NCI-H524 (cell line): ENCODE measurements around the gene GSDME.
"Not testable (repeated sequence)": the region's sequence is repeated elsewhere in the genome, so short reads cannot be mapped to it uniquely, and the experiment has no call there.

Experiments used
- DNase-seq, 2 experiments: peaks; one replicate each; lab custom pipeline; 2025; lab: John Stamatoyannopoulos, UW

Gene GSDME

DNA sequence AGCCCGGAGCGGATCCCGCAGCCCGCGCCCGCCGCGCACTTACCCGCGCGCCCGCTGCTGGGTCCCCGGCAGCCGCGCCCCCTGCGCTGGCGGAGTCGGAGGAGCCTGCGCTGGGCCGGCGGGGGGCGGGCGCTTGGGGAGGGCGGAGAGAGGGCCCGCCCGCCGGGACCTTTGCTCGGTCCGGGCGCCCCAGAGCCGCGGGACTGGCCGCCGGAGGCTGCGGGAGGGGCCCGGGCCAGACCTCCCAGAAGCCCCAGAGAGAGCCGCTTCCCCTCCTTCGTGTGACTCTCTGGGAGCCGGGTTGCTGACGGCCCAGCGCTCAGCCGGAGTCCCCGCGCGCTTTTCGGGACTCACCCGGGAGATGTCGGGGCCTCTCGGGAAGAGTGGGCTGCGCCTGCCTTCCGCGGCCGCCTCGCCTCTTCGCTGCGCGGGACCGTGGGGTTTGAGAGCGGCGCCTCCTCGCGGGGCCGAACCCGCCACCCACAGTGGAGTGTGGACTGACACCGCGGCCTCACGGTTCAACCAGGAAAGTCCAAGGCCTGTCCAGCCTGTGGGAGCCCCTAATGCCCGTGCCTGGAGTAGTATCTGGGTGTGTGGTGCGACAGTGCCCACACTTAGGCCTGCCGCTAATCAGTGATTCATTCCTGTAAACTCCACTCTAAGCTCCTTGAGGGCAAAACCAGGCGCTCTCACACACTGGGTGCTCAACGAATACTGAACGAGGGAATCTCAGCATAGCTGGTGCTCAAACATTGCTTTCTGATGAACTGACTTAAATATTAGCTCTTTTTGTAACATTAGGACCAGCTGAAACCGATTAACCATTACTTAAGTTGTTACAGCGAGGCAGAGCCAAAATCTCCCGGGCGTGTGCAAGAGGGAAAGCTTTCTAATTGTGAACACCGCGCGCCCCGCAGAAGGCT is at the start of gene GSDME:
Gene GSDME (minus strand): TSS at position 112 of the 923 bp plus-strand sequence. CDS start 7,690 bp downstream, outside the sequence.
- peak; percentile 15 to 43 for DNase-seq

- no peak for DNase-seq
Observed at GRCh38 chr7:24802300-24802699, 45.0 kb upstream of the GSDME start.

DNA sequence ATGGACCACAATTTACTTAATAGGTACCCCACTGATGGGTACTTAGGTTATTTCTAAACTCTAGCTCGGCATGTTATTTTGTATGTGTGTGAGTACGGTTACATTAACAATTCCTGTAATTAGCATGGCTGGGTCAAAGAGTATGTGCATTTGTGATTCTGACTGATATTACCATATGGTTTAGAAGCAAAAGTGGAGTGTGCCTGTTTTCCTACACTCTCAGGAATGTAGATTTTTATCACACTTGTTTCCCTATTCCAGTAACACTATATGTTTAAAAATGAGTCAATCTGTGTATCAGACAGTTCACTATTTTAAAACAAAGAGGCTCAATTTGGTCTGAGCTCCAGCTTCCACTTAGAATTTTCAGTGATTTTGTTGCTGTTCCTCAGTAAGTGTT is 44.6 kb upstream of the GSDME start:
- DNase-seq: no peak

DNA sequence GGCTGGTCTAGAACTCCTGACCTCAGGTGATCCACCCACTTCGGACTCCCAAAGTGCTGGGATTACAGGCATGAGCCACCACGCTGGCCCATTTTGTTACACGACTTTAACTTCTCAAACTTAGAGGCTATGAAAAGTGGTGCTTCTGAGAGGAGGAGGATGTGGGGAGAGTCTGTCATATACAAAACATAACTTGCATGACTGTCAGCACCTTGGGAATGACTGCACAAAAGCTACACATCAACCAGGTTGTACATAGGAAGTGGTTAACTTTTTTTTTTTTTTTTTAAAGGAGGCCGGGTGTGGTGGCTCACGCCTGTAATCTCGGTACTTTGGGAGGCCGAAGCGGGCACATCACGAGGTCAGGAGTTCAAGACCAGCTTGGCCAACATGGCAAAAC is 43.4 kb upstream of the GSDME start:
- DNase-seq: no peak

- no peak for DNase-seq
Observed at GRCh38 chr7:24800073-24800472, 42.8 kb upstream of the GSDME start.

DNA sequence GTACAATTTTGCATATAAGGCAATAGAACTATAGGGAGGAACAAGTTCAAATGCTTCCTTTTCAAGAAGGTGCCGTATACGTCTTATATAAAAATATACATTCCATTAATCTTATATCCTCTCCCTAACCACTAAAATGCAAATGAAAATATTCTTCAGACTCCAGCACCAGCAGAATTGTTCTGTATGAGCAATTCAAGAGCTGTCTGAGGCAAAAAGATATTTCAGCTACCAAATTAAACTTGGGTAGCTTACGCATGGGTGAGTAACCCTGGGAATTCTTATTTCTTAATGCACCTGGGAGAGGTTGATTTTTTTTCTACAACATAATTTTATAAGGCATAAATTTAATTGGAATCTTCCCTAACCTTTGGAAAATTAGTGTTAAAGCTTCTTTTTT is 42.2 kb upstream of the GSDME start:
- DNase-seq: no peak

- no peak for DNase-seq
Observed at GRCh38 chr7:24798261-24798660, 41.0 kb upstream of the GSDME start.

GRCh38 chr7:24797270-24797669 is 40.0 kb upstream of the GSDME start:
- DNase-seq: no peak

DNA sequence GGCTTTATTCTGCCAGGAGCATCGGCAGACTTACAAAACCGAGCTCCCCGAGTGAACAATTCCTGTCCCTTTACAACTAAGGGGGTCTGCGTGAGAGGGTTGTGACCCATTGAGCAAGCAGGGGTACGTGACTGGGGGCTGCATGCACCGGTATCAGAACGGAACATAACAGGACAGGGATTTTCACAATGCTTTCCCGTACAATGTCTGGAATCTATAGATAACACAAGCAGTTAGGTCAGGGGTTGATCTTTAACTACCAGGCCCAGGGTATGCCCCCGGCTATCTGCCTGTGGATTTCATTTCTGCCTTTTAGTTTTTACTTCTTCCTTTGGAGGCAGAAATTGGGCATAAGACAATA is 38.1 kb upstream of the GSDME start:
- no peak for DNase-seq

DNA sequence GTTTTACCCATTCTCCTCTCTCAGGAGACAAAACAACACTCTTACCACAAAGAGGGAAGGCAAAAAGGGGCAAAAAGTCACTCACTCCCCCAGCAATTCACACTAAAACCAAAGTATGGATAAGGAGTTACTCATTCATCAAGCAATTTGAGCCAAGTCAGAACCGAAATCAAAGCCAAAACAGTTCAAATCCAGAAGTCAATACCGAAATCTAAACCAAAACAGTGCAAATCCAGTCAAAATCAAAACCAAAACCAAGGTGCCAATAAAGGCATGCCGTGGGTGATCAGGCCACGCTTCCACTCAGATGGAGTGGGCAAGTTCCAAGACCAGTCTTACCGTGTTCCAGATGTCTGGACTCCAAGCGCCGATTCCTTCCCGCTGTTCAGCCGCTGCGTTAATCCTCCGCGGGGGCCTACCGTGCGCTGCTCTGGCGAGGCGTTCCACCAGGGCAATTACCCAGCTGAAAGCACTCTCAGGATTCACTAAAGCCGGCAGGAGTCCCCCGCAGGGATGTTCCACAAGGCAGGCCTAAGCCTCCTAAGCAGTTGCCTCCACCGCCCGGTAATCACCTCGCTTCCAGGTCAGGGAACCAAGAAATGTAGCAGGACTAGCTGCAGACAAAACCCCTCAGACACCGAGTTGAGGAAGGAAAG is 37.6 kb upstream of the GSDME start:
- DNase-seq: not testable (repeated sequence)

DNA sequence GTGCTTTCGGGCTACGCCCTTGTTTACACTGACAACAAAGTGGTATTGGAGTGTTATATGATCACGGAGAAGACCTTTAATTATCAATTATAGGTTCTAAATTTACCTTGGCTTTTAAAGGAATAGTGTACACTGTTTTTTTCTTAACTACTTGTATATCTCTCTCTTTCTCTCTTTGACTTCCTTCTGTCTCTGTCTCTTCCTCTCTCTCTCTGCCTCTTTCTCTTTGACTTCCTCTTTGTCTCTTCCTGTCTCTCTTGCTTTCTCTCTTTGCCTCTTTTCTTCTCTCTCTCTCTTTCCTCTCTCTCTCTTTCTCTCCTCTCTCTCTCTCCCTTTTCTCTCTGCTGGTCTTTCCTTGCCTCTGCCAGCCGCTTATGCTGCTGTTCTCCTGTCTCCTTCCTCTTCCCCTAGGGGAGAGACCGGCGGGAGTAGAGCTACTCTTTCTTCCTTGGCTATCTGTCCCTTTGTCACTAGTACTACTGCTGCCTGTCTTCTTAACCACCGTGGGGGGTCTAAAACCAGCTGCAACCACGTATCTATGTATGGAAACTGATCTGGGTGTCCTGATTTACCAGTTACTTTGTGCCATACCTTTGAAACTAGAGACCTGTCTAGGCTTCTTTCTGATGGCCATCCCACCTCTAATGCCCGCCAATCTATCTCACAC is 36.9 kb upstream of the GSDME start:
- DNase-seq: no peak

GRCh38 chr7:24788961-24789576 is 31.8 kb upstream of the GSDME start:
- no peak for DNase-seq

DNA sequence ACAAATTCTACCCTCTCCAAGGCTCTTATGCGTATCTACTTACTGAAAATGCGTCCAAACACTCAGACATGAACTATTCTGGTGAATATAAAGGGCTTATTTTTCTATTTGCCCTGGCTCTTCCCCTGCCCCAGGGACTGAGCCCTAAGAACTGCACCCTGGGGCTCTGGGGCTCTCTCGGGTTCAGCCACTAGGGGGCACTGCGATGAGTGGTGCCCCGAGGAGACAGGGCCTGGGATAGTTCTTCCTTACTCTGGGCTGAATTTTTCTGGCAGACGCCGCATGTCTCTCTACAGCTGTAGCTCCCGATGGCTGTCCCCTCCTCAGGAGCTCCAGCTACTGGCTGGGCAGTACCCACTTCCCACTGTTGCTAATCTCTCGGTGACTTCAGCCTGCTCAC is 30.8 kb upstream of the GSDME start:
- DNase-seq: no peak

DNA sequence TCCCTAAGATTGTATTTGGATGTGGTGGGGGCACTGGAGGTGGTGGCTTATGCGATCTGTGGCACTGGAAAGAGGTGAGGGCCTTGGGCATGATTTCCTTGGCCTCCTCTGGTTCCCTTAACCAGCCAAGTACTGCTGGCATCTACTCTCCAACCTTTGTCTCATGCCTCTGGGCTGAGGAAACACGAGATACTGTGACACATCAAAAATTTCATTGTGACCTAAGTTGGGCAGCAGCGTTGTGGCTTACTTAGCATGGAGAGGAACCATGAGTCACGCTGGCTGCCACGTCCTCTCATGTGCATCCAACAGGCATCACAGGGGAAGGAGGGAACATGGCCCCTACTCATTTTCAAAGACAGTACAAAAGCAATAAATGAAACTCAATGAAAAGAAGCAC is 29.7 kb upstream of the GSDME start:
- DNase-seq: no peak

- DNase-seq: no peak
Observed at GRCh38 chr7:24786306-24786705, 29.0 kb upstream of the GSDME start.

DNA sequence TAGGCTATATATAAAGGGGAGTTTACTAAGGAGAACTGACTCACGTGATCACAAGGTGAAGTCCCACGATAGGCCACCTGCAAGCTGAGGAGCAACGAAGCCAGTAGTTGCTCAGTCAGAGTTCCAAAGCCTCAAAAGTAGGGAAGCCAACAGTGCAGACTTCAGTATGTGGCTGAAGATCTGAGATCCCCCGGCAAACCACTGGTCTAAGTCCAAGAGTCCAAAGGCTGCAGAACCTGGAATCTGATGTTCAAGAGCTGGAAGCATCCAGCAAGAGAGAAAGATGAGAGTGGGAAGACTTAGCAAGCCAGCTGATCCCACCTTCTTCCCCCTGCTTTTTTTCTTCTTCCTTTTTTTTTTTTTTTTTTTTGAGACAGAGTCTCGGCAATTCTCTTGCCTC is 27.0 kb upstream of the GSDME start:
- no peak for DNase-seq

GRCh38 chr7:24783698-24784097 is 26.4 kb upstream of the GSDME start:
- no peak for DNase-seq

DNA sequence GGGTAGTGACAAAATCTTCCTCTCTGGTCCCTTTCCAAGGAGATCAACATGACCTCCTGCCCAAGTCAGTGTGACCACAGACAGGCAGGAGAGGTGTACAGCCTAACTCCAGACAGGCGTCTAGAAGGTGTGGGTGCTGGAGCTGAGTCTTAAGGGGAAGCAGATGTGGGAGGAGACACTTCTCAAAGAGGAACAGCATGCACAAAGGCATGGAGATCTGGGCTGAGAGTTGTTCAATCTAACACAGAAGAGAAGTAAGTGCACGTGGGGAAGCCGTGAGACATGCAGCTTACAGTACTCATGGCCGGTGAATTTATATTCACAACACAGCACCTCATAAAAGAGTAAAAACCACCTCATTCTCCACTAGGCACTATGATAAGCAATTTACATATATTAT is 23.8 kb upstream of the GSDME start:
- DNase-seq: no peak

DNA sequence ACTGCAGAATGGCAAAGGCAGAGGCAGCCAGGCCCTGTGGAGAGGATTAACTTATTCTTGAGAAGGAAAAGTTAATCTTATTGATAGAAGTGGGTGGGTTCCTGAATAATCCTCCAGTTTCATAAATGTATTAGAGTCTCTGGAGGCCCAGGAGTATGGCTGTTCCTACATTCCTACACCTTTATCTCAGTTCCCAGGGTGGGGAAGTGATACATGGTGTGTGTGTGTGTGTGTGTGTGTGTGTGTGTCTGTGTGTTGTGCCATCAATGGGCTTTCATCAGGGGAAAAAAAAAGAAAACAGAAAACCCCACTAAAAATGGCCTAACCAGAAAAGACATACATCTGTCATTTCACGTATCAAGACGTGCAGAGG is 22.0 kb upstream of the GSDME start:
- peak in 1 of 2 experiments; percentile 42 for DNase-seq

DNA sequence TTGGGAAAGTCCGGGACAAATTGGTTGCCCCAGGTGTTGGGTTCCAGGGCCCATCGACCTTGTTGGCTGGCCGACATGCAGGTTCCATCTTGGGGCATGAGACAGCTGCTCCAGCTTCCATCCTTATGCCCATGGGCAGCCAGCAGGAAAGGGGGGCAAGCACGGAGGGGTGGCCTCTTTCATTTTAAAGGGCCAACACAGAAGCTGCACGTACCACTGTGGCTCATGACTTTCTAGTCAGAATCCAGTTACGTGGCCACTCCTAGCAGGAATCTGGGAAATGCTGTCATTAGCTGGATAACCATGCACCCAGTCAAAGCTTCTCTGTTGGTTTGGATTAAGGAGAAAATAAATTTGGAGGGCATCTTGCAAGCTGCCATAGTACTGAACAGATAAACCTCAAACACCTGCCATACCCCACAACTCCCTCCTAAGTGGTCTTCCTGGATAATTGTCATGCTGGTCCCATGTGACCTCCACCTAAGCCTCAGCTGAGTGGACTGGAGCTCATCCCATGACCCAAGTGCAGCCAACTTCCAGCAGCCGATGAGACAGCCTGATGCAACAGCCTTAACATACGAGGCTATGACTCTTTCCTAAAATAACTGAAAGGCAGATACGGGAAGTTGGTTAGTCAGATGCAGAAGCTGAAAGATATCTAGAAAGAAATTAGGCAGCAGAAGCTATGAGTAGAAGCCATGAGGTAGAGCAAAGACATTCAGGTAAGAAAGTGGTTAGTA is 21.4 kb upstream of the GSDME start:
- peak in 1 of 2 experiments; percentile 65 for DNase-seq

DNA sequence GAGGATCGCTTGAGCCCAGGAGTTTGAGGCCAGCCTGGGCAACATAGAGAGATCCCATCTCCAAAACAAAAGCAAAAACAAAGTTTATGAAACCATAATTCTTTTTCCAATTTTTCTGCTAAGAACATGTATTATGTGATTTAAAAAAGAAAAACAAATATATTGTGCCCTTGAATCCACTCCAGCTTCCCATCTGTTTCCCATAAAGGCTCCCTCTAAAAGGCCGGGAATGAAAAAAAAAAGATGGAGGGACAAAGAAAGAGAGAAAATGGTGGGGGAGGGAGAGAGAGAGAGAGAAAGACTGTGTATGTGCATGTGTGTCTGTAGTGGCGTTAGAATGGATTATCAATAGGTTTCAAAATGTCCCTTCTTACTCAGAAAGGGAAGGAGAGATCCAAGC is 20.5 kb upstream of the GSDME start:
- no peak for DNase-seq

DNA sequence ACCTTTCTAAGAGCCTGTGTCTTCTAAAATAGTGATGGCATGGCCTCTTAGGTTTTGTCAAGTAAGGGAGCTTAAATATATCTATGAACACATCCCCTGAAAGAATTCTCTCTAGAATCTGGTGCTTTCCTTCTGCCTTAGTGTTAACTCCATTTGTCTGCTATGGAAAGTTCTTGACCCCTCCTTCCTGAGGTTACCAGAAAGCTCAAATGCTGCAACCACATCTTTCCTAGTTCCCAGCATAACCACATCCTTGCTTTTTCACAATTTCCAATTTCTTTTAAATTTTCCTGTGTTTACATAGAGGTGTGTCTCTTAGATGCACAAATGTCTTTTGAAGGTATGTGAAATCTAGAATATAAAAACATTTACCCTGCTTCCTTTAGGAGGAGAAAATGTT is 16.4 kb upstream of the GSDME start:
- no peak for DNase-seq
